Measurements from ENCODE around the gene SLIRP.

- TF ChIP-seq, protein P1, sequence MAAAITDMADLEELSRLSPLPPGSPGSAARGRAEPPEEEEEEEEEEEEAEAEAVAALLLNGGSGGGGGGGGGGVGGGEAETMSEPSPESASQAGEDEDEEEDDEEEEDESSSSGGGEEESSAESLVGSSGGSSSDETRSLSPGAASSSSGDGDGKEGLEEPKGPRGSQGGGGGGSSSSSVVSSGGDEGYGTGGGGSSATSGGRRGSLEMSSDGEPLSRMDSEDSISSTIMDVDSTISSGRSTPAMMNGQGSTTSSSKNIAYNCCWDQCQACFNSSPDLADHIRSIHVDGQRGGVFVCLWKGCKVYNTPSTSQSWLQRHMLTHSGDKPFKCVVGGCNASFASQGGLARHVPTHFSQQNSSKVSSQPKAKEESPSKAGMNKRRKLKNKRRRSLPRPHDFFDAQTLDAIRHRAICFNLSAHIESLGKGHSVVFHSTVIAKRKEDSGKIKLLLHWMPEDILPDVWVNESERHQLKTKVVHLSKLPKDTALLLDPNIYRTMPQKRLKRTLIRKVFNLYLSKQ (tag by site-specific recombination; IDR thresholded peaks at IDR 0.05; ENCODE audit: borderline replicate concordance) = no peak
- TF ChIP-seq PATZ1 (tag by site-specific recombination; IDR thresholded peaks at IDR 0.05) (no peak), ZSCAN5A (tag by site-specific recombination; IDR thresholded peaks at IDR 0.05) (no peak), ZBTB7A (tag by site-specific recombination; IDR thresholded peaks at IDR 0.05; ENCODE audit: low read depth) (no peak), ZNF777 (tag by site-specific recombination; IDR thresholded peaks at IDR 0.05; ENCODE audit: borderline replicate concordance) (no peak), REST (tag by site-specific recombination; IDR thresholded peaks at IDR 0.05) (no peak), ZNF24 (tag by site-specific recombination; IDR thresholded peaks at IDR 0.05) (no peak), ZNF280C (tag by site-specific recombination; IDR thresholded peaks at IDR 0.05) (no peak)
- TF ChIP-seq, protein P2, sequence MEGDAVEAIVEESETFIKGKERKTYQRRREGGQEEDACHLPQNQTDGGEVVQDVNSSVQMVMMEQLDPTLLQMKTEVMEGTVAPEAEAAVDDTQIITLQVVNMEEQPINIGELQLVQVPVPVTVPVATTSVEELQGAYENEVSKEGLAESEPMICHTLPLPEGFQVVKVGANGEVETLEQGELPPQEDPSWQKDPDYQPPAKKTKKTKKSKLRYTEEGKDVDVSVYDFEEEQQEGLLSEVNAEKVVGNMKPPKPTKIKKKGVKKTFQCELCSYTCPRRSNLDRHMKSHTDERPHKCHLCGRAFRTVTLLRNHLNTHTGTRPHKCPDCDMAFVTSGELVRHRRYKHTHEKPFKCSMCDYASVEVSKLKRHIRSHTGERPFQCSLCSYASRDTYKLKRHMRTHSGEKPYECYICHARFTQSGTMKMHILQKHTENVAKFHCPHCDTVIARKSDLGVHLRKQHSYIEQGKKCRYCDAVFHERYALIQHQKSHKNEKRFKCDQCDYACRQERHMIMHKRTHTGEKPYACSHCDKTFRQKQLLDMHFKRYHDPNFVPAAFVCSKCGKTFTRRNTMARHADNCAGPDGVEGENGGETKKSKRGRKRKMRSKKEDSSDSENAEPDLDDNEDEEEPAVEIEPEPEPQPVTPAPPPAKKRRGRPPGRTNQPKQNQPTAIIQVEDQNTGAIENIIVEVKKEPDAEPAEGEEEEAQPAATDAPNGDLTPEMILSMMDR (tag by site-specific recombination; IDR thresholded peaks at IDR 0.05) = no peak
Measured at GRCh38 chr14:77659831-77660230, 48.1 kb upstream of the SLIRP start.

Measured in HEK293 (cell line).